Vagina (tissue), 2 donors: ENCODE results near the gene OBSL1. TPM values are rescaled to one million over a fixed set of nuclear protein-coding genes. Genes with fewer than 3 reads are reported as not detected.

ENCODE experiments used
- DNase-seq, 2 donors: peaks; one replicate each; pipeline ENCODE4 v3.0.0-alpha.2; 2017; ENCODE audit errors: extremely low spot score in 2 of 2
- H3K27ac ChIP-seq: fragments of 200-600 bp; sonication (generic); one replicate; pipeline ENCODE4 v1.5.1; 2019
- H3K27me3 ChIP-seq: fragments of 200-600 bp; sonication (generic); one replicate; pipeline ENCODE4 v1.5.1; 2019
- H3K36me3 ChIP-seq, 2 donors: fragments of 200-600 bp; sonication (generic); one replicate each; pipeline ENCODE4 v1.5.1; 2017 to 2019
- H3K4me1 ChIP-seq: fragments of 200-600 bp; sonication (generic); one replicate; pipeline ENCODE4 v1.5.1; 2019
- H3K4me3 ChIP-seq, 2 donors: fragments of 200-600 bp; sonication (generic); 1 replicate in 1 of 2; 2 replicates in 1 of 2; pipeline ENCODE4 v1.5.1; 2016 to 2019
- H3K9me3 ChIP-seq: fragments of 200-600 bp; sonication (generic); one replicate; pipeline ENCODE4 v1.5.1; 2019
- CTCF ChIP-seq, 3 experiments: fragments of 450-650 bp in 2 of 3; fragments of 200-600 bp in 1 of 3; sonication (generic) in 1 of 3; IDR thresholded peaks; one replicate each; pipeline ENCODE4 v1.5.1; 2017 to 2019; ENCODE audit warnings: antibody characterized with exemption in 3 of 3, mild to moderate bottlenecking in 2 of 3, moderate library complexity in 2 of 3
- POLR2A ChIP-seq, 2 donors: fragments of 450-650 bp; IDR thresholded peaks; one replicate each; pipeline ENCODE4 v1.6.1; 2017; ENCODE audit warnings: antibody characterized with exemption in 2 of 2, mild to moderate bottlenecking in 2 of 2, moderate library complexity in 2 of 2
- POLR2AphosphoS5 ChIP-seq, 2 donors: sonication (generic); formaldehyde crosslinking; IDR thresholded peaks; one replicate each; pipeline ENCODE4 v1.9.0; 2017; ENCODE audit warnings: antibody characterized with exemption in 2 of 2, mild to moderate bottlenecking in 2 of 2, low read depth in 1 of 2; ENCODE audit not compliant: insufficient read depth in 1 of 2
- intact Hi-C: fragments of 100-400 bp; cut with DNase I; formaldehyde crosslinking; loops from one replicate; pipeline ENCODE4 v1.15.1; 2023
- total RNA-seq: library from RNA; depleted of rRNA; stranded (reverse); fragments of >200 nt; gene quantifications from one replicate; pipeline ENCODE4 v1.2.3, GENCODE V29; 2016

OBSL1 gene
- total RNA-seq, 1 donor from 2014 or later, result 53.0 TPM

- Histone ChIP-seq H3K36me3 (peaks cover 0 to 31% of the 10 kb centered on the region in 2 donors), H3K4me3 (no peak overlapping the region), H3K27ac (no peak overlapping the region), H3K27me3 (no peaks in the 10 kb centered on the region), H3K9me3 (no peaks in the 10 kb centered on the region), H3K4me1 (no peaks in the 10 kb centered on the region)
- intact Hi-C loops, result no loop called here
- TF ChIP-seq POLR2AphosphoS5 (IDR thresholded peaks at IDR 0.05; ENCODE audit: insufficient read depth in 1 of 2, low read depth in 1 of 2) (no peak), CTCF (IDR thresholded peaks at IDR 0.05) (no peak), POLR2A (IDR thresholded peaks at IDR 0.05) (no peak)
- DNase-seq, result no peak
These were observed 41.4 kb upstream of the OBSL1 start for GRCh38 chr2:219612577-219613286.

- Histone ChIP-seq H3K9me3 (no peaks in the 10 kb centered on the region), H3K27me3 (no peaks in the 10 kb centered on the region), H3K36me3 (peaks cover 0 to 38% of the 10 kb centered on the region in 2 donors), H3K4me3 (no peak overlapping the region), H3K27ac (no peak overlapping the region), H3K4me1 (no peaks in the 10 kb centered on the region)
- DNase-seq, result no peak
- TF ChIP-seq POLR2AphosphoS5 (IDR thresholded peaks at IDR 0.05; ENCODE audit: insufficient read depth in 1 of 2, low read depth in 1 of 2) (no peak), POLR2A (IDR thresholded peaks at IDR 0.05) (no peak), CTCF (IDR thresholded peaks at IDR 0.05) (no peak)
- intact Hi-C loops, result no loop called here
These were observed 40.7 kb upstream of the OBSL1 start for GRCh38 chr2:219611866-219612576.

- TF ChIP-seq CTCF (IDR thresholded peaks at IDR 0.05), result no peak
- no peak for TF ChIP-seq POLR2A (IDR thresholded peaks at IDR 0.05)
- no peak for TF ChIP-seq POLR2AphosphoS5 (IDR thresholded peaks at IDR 0.05; ENCODE audit: insufficient read depth in 1 of 2, low read depth in 1 of 2)
- Histone ChIP-seq H3K4me3 (no peak overlapping the region), H3K9me3 (no peaks in the 10 kb centered on the region), H3K36me3 (peaks cover 0 to 45% of the 10 kb centered on the region in 2 donors), H3K4me1 (no peaks in the 10 kb centered on the region), H3K27me3 (no peaks in the 10 kb centered on the region), H3K27ac (no peak overlapping the region)
- no peak for DNase-seq
- intact Hi-C loops, result no loop called here
These were observed 40.0 kb upstream of the OBSL1 start for GRCh38 chr2:219611306-219611705.

- H3K4me3 ChIP-seq, result no peak overlapping the region
- intact Hi-C loops, result no loop called here
- H3K27me3 ChIP-seq, result no peaks in the 10 kb centered on the region
- DNase-seq, result no peak
- H3K36me3 ChIP-seq, result peaks cover 0 to 40% of the 10 kb centered on the region in 2 donors
- H3K9me3 ChIP-seq, result no peaks in the 10 kb centered on the region
- no peaks in the 10 kb centered on the region for H3K4me1 ChIP-seq
- no peak overlapping the region for H3K27ac ChIP-seq
- no peak for TF ChIP-seq POLR2A (IDR thresholded peaks at IDR 0.05)
- no peak for TF ChIP-seq CTCF (IDR thresholded peaks at IDR 0.05)
- TF ChIP-seq POLR2AphosphoS5 (IDR thresholded peaks at IDR 0.05; ENCODE audit: insufficient read depth in 1 of 2, low read depth in 1 of 2), result no peak
These were observed 37.9 kb upstream of the OBSL1 start for GRCh38 chr2:219609149-219609750.
